OCI-LY7 (cell line): ENCODE measurements around the gene PLA2G4B.

Experiments
- EZH2phosphoT487 ChIP-seq: fragments of 200-600 bp; sonication (generic); IDR thresholded peaks from 2 replicates; pipeline ENCODE4 v1.6.1; 2018; ENCODE audit warnings: low read depth, borderline replicate concordance, mild to moderate bottlenecking, mixed run types, antibody characterized with exemption, low read length, moderate library complexity, mixed read lengths
- TF ChIP-seq, protein P1 (sequence below): fragments of 200-600 bp; sonication (generic); conservative IDR thresholded peaks from 2 replicates; pipeline ENCODE4 v1.5.1; 2014; ENCODE audit warnings: mild to moderate bottlenecking, antibody characterized with exemption, low read length, moderate library complexity, mixed read lengths

- TF ChIP-seq, protein P1, sequence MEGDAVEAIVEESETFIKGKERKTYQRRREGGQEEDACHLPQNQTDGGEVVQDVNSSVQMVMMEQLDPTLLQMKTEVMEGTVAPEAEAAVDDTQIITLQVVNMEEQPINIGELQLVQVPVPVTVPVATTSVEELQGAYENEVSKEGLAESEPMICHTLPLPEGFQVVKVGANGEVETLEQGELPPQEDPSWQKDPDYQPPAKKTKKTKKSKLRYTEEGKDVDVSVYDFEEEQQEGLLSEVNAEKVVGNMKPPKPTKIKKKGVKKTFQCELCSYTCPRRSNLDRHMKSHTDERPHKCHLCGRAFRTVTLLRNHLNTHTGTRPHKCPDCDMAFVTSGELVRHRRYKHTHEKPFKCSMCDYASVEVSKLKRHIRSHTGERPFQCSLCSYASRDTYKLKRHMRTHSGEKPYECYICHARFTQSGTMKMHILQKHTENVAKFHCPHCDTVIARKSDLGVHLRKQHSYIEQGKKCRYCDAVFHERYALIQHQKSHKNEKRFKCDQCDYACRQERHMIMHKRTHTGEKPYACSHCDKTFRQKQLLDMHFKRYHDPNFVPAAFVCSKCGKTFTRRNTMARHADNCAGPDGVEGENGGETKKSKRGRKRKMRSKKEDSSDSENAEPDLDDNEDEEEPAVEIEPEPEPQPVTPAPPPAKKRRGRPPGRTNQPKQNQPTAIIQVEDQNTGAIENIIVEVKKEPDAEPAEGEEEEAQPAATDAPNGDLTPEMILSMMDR, result no peak
- TF ChIP-seq EZH2phosphoT487, result no peak
Observed at GRCh38 chr15:41857316-41857715, 18.7 kb downstream of the PLA2G4B start.
